Keratinocyte (primary cell): ENCODE results near the gene TSPAN16. TPM values are rescaled to one million over a fixed set of nuclear protein-coding genes. Genes with fewer than 3 reads are reported as not detected.

ENCODE experiments used
- DNase-seq: peaks from one replicate; pipeline ENCODE4 v3.0.0-alpha.2; 2011; ENCODE audit warnings: low read depth, missing footprints, low spot score
- FAIRE-seq: peaks from 2 replicates; lab custom pipeline; 2011; peaks lifted over from hg19 to GRCh38; lab: Jason Lieb, UNC
- H2AFZ ChIP-seq: 2 replicates; pipeline ENCODE4 v1.6.0; 2012; ENCODE audit warnings: low read length, control low read depth, inconsistent platforms; ENCODE audit not compliant: control insufficient read depth
- H3K27ac ChIP-seq: 2 replicates; pipeline ENCODE4 v1.5.1; 2011; ENCODE audit warnings: low read length; ENCODE audit not compliant: control insufficient read depth, insufficient read depth
- H3K27me3 ChIP-seq: 3 replicates; pipeline ENCODE4 v1.6.0; 2011; ENCODE audit warnings: low read length; ENCODE audit not compliant: control insufficient read depth, insufficient read depth; ENCODE audit errors: extremely low read depth
- H3K36me3 ChIP-seq, 2 experiments: 2 replicates in 1 of 2; 3 replicates in 1 of 2; pipeline ENCODE4 v1.5.1; 2011; ENCODE audit warnings: low read length in 2 of 2, mild to moderate bottlenecking in 1 of 2; ENCODE audit not compliant: control insufficient read depth in 2 of 2, insufficient read depth in 2 of 2; ENCODE audit errors: extremely low read depth in 1 of 2
- H3K4me1 ChIP-seq: 3 replicates; pipeline ENCODE4 v1.5.1; 2011; ENCODE audit warnings: low read length; ENCODE audit not compliant: control insufficient read depth, insufficient read depth; ENCODE audit errors: extremely low read depth
- H3K4me2 ChIP-seq: 3 replicates; pipeline ENCODE4 v1.6.0; 2011; ENCODE audit warnings: low read depth, low read length; ENCODE audit not compliant: control insufficient read depth, insufficient read depth; ENCODE audit errors: extremely low read depth
- H3K4me3 ChIP-seq, 3 experiments: fragments of 200-600 bp in 1 of 3; sonication (generic) in 1 of 3; 2 replicates in 2 of 3; 3 replicates in 1 of 3; pipeline ENCODE4 v1.5.1; 2011 to 2016; ENCODE audit warnings: low read length in 3 of 3, mild to moderate bottlenecking in 3 of 3, control low read depth in 2 of 3, inconsistent platforms in 1 of 3, low read depth in 1 of 3, mixed read lengths in 1 of 3, mixed run types in 1 of 3, moderate library complexity in 1 of 3; ENCODE audit not compliant: control insufficient read depth in 2 of 3, insufficient read depth in 2 of 3; ENCODE audit errors: extremely low read depth in 1 of 3
- H3K79me2 ChIP-seq: 2 replicates; pipeline ENCODE4 v1.6.0; 2012; ENCODE audit warnings: low read length; ENCODE audit not compliant: control insufficient read depth, insufficient read depth
- H3K9ac ChIP-seq: 3 replicates; pipeline ENCODE4 v1.6.0; 2011; ENCODE audit warnings: low read length; ENCODE audit not compliant: control insufficient read depth, insufficient read depth; ENCODE audit errors: extremely low read depth
- H3K9me1 ChIP-seq: 3 replicates; pipeline ENCODE4 v1.6.0; 2011; ENCODE audit warnings: low read length; ENCODE audit not compliant: control insufficient read depth, insufficient read depth; ENCODE audit errors: extremely low read depth
- H3K9me3 ChIP-seq: 2 replicates; pipeline ENCODE4 v1.5.1; 2012; ENCODE audit warnings: low read depth, low read length; ENCODE audit not compliant: control insufficient read depth
- H4K20me1 ChIP-seq: 3 replicates; pipeline ENCODE4 v1.6.0; 2011; ENCODE audit warnings: low read length; ENCODE audit not compliant: control insufficient read depth, insufficient read depth; ENCODE audit errors: extremely low read depth
- CTCF ChIP-seq, 3 experiments: IDR thresholded peaks in 1 of 3; conservative IDR thresholded peaks in 1 of 3; optimal IDR thresholded peaks in 1 of 3; 2 replicates in 2 of 3; 3 replicates in 1 of 3; pipeline versions ENCODE3 to v1.5.1; 2011; ENCODE audit warnings: low read length in 3 of 3, mild to moderate bottlenecking in 3 of 3, moderate library complexity in 2 of 3, control low read depth in 1 of 3, inconsistent platforms in 1 of 3; ENCODE audit not compliant: insufficient read depth in 2 of 3; ENCODE audit errors: extremely low read depth in 1 of 3
- EZH2 ChIP-seq: IDR thresholded peaks from one replicate; pipeline ENCODE4 v1.6.1; 2012; ENCODE audit warnings: inconsistent platforms, mild to moderate bottlenecking, low read length, moderate library complexity
- dilution Hi-C: fragments of 300-500 bp; cut with MboI; formaldehyde crosslinking; loops from one replicate; pipeline ENCODE4 v1.7.0; 2020; ENCODE audit warnings: low sequenced_read_pairs; ENCODE audit not compliant: extremely low pct_ligation_motif_present
- polyA plus RNA-seq, 5 experiments: library from polyadenylated mRNA; depleted of rRNA in 3 of 5; stranded (reverse) in 3 of 5; stranded (forward) in 1 of 5; unstranded in 1 of 5; fragments of >200 nt; gene quantifications; 1 replicate in 1 of 5; 2 replicates in 3 of 5; 3 replicates in 1 of 5; pipeline versions ENCODE4 v1.2.1 to v1.2.3, GENCODE V29; 2011 to 2012; ENCODE audit warnings: missing spikeins in 2 of 5, low read depth in 1 of 5, low replicate concordance in 1 of 5

Gene TSPAN16
- polyA plus RNA-seq, 1 donor (not counting 4 experiments of a cell fraction or from before 2014, with no cell fraction given) = not detected

GRCh38 chr19:11257846-11258380, 38.0 kb upstream of the TSPAN16 start:
- DNase-seq (no peak), FAIRE-seq (no peak)
- H3K9ac ChIP-seq = no peak overlapping the region
- no peak overlapping the region for H2AFZ ChIP-seq
- TF ChIP-seq CTCF (optimal IDR thresholded peaks at IDR 0.05 in 1 of 3, IDR thresholded peaks at IDR 0.05 in 1 of 3, conservative IDR thresholded peaks at IDR 0.05 in 1 of 3; ENCODE audit: extremely low read depth in 1 of 3, insufficient read depth in 2 of 3, low read length in 3 of 3) (no peak), EZH2 (no peak)
- peaks cover 2% of the 10 kb centered on the region for H3K4me1 ChIP-seq
- no peak overlapping the region for H3K27ac ChIP-seq
- no peaks in the 10 kb centered on the region for H3K79me2 ChIP-seq
- no peaks in the 10 kb centered on the region for H3K9me1 ChIP-seq
- H3K9me3 ChIP-seq = no peaks in the 10 kb centered on the region
- H3K36me3 ChIP-seq = peaks cover 0 to 2% of the 10 kb centered on the region in 2 experiments
- no peak overlapping the region for H3K4me3 ChIP-seq
- no peaks in the 10 kb centered on the region for H3K27me3 ChIP-seq
- dilution Hi-C loops = no loop called here
- no peaks in the 10 kb centered on the region for H4K20me1 ChIP-seq
- H3K4me2 ChIP-seq = no peak overlapping the region

- H3K9ac ChIP-seq = no peak overlapping the region
- H3K27me3 ChIP-seq = no peaks in the 10 kb centered on the region
- TF ChIP-seq EZH2 = no peak
- TF ChIP-seq CTCF (optimal IDR thresholded peaks at IDR 0.05 in 1 of 3, IDR thresholded peaks at IDR 0.05 in 1 of 3, conservative IDR thresholded peaks at IDR 0.05 in 1 of 3; ENCODE audit: extremely low read depth in 1 of 3, insufficient read depth in 2 of 3, low read length in 3 of 3) = no peak
- H3K27ac ChIP-seq = no peak overlapping the region
- peaks cover 19% of the 10 kb centered on the region for H3K4me1 ChIP-seq
- no peak overlapping the region for H2AFZ ChIP-seq
- no peak overlapping the region for H3K4me3 ChIP-seq
- no peaks in the 10 kb centered on the region for H3K79me2 ChIP-seq
- FAIRE-seq = no peak
- H3K9me3 ChIP-seq = no peaks in the 10 kb centered on the region
- H3K36me3 ChIP-seq = no peaks in the 10 kb centered on the region
- DNase-seq = no peak
- H3K9me1 ChIP-seq = no peaks in the 10 kb centered on the region
- H4K20me1 ChIP-seq = no peaks in the 10 kb centered on the region
- dilution Hi-C loops = no loop called here
- H3K4me2 ChIP-seq = no peak overlapping the region
Observed at GRCh38 chr19:11260996-11261395, 35.0 kb upstream of the TSPAN16 start.
